OCI-LY1 (cell line): ENCODE data around the gene POLH.

ENCODE experiments used
- H2AFZ ChIP-seq: fragments of 200-600 bp; sonication (generic), shearing (Covaris generic); 2 replicates; pipeline ENCODE4 v1.6.0; 2014; ENCODE audit warnings: antibody characterized with exemption, mild to moderate bottlenecking, low read length
- H3F3A ChIP-seq: fragments of 200-600 bp; sonication (generic), shearing (Covaris generic); 2 replicates; pipeline ENCODE4 v1.6.0; 2014; ENCODE audit warnings: mild to moderate bottlenecking, antibody characterized with exemption, low read length, moderate library complexity; ENCODE audit not compliant: insufficient read depth
- H3K27ac ChIP-seq: fragments of 200-600 bp; sonication (generic); 2 replicates; pipeline ENCODE4 v1.5.1; 2014; ENCODE audit warnings: low read length, mixed run types, mild to moderate bottlenecking, low read depth; ENCODE audit not compliant: poor library complexity, severe bottlenecking
- H3K27me3 ChIP-seq: fragments of 200-600 bp; sonication (generic); 2 replicates; pipeline ENCODE4 v1.6.0; 2014; ENCODE audit warnings: antibody characterized with exemption, mild to moderate bottlenecking, low read length, moderate library complexity; ENCODE audit not compliant: insufficient read depth
- H3K36me3 ChIP-seq: fragments of 200-600 bp; sonication (generic); 2 replicates; pipeline ENCODE4 v1.6.1; 2014; ENCODE audit warnings: mild to moderate bottlenecking, antibody characterized with exemption, low read length, moderate library complexity, mixed read lengths; ENCODE audit not compliant: insufficient read depth
- H3K4me1 ChIP-seq: fragments of 200-600 bp; sonication (generic); 2 replicates; pipeline ENCODE4 v1.5.1; 2014; ENCODE audit warnings: mild to moderate bottlenecking, low read length, moderate library complexity; ENCODE audit not compliant: insufficient read depth, severe bottlenecking
- H3K4me2 ChIP-seq: fragments of 200-600 bp; sonication (generic), shearing (Covaris generic); 2 replicates; pipeline ENCODE4 v1.6.1; 2014; ENCODE audit warnings: low read length
- H3K4me3 ChIP-seq: fragments of 200-600 bp; sonication (generic); 2 replicates; pipeline ENCODE4 v1.5.1; 2014; ENCODE audit warnings: low read length, low read depth, mild to moderate bottlenecking, mixed read lengths; ENCODE audit not compliant: poor library complexity, severe bottlenecking
- H3K79me2 ChIP-seq: fragments of 200-600 bp; shearing (Covaris generic); 2 replicates; pipeline ENCODE4 v1.6.1; 2016; ENCODE audit warnings: mixed run types, low read length, mixed read lengths; ENCODE audit not compliant: insufficient read depth
- H3K9ac ChIP-seq: fragments of 200-600 bp; sonication (generic), shearing (Covaris generic); 2 replicates; pipeline ENCODE4 v1.6.1; 2014; ENCODE audit warnings: mild to moderate bottlenecking, low read length, mixed read lengths
- H3K9me2 ChIP-seq: fragments of 200-600 bp; sonication (generic), shearing (Covaris generic); 2 replicates; pipeline ENCODE4 v1.6.1; 2014; ENCODE audit warnings: low read depth, mild to moderate bottlenecking, low read length, mixed read lengths
- H3K9me3 ChIP-seq: fragments of 200-600 bp; shearing (Covaris generic); 2 replicates; pipeline ENCODE4 v1.6.1; 2014; ENCODE audit warnings: low read length, mixed read lengths
- H4K20me1 ChIP-seq: fragments of 200-600 bp; sonication (generic), shearing (Covaris generic); 2 replicates; pipeline ENCODE4 v1.6.0; 2016; ENCODE audit warnings: mild to moderate bottlenecking, low read length; ENCODE audit not compliant: insufficient read depth
- EZH2 ChIP-seq: fragments of 200-600 bp; sonication (generic), shearing (Covaris generic); IDR thresholded peaks from 2 replicates; pipeline ENCODE4 v1.8.0; 2017; ENCODE audit warnings: borderline replicate concordance, mixed run types, mild to moderate bottlenecking, antibody characterized with exemption, low read length, moderate library complexity, mixed read lengths
- TF ChIP-seq, protein P1 (sequence below): fragments of 200-600 bp; sonication (generic), shearing (Covaris generic); IDR thresholded peaks from 2 replicates; pipeline ENCODE4 v1.5.1; 2017; ENCODE audit warnings: mild to moderate bottlenecking, antibody characterized with exemption, low read length, moderate library complexity, mixed read lengths

Gene POLH

DNA sequence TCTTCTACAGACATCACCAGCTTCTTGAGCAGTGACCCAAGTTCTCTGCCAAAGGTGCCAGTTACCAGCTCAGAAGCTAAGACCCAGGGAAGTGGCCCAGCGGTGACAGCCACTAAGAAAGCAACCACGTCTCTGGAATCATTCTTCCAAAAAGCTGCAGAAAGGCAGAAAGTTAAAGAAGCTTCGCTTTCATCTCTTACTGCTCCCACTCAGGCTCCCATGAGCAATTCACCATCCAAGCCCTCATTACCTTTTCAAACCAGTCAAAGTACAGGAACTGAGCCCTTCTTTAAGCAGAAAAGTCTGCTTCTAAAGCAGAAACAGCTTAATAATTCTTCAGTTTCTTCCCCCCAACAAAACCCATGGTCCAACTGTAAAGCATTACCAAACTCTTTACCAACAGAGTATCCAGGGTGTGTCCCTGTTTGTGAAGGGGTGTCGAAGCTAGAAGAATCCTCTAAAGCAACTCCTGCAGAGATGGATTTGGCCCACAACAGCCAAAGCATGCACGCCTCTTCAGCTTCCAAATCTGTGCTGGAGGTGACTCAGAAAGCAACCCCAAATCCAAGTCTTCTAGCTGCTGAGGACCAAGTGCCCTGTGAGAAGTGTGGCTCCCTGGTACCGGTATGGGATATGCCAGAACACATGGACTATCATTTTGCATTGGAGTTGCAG lies 37.9 kb downstream of the POLH start:
- Histone ChIP-seq H2AFZ (no peak overlapping the region), H3K27ac (no peak overlapping the region), H3F3A (no peaks in the 10 kb centered on the region), H3K79me2 (no peaks in the 10 kb centered on the region), H3K4me2 (no peak overlapping the region), H3K27me3 (no peaks in the 10 kb centered on the region), H4K20me1 (no peaks in the 10 kb centered on the region), H3K9me3 (no peaks in the 10 kb centered on the region), H3K9me2 (no peaks in the 10 kb centered on the region), H3K9ac (no peak overlapping the region), H3K4me1 (peaks cover under 1% of the 10 kb centered on the region), H3K36me3 (peaks cover 79% of the 10 kb centered on the region), H3K4me3 (no peak overlapping the region)
- no peak for TF ChIP-seq EZH2
- TF ChIP-seq, protein P1, sequence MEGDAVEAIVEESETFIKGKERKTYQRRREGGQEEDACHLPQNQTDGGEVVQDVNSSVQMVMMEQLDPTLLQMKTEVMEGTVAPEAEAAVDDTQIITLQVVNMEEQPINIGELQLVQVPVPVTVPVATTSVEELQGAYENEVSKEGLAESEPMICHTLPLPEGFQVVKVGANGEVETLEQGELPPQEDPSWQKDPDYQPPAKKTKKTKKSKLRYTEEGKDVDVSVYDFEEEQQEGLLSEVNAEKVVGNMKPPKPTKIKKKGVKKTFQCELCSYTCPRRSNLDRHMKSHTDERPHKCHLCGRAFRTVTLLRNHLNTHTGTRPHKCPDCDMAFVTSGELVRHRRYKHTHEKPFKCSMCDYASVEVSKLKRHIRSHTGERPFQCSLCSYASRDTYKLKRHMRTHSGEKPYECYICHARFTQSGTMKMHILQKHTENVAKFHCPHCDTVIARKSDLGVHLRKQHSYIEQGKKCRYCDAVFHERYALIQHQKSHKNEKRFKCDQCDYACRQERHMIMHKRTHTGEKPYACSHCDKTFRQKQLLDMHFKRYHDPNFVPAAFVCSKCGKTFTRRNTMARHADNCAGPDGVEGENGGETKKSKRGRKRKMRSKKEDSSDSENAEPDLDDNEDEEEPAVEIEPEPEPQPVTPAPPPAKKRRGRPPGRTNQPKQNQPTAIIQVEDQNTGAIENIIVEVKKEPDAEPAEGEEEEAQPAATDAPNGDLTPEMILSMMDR = no peak

DNA sequence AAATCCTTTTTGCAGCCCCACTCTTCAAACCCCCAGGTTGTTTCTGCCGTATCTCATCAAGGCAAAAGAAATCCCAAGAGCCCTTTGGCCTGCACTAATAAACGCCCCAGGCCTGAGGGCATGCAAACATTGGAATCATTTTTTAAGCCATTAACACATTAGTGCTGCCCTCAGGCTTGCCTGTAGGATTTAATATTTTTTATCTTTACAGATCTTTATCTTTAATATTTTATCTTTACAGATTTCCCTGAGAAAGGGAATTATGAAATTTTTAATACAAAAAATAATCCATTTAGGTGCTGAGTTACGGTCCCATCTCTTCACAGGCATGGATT lies 38.4 kb downstream of the POLH start:
- H3K27ac ChIP-seq = no peak overlapping the region
- H3K79me2 ChIP-seq = no peaks in the 10 kb centered on the region
- H3F3A ChIP-seq = no peaks in the 10 kb centered on the region
- H2AFZ ChIP-seq = no peak overlapping the region
- no peaks in the 10 kb centered on the region for H3K9me2 ChIP-seq
- H3K9me3 ChIP-seq = no peaks in the 10 kb centered on the region
- H4K20me1 ChIP-seq = no peaks in the 10 kb centered on the region
- TF ChIP-seq, protein P1 = no peak
- no peak for TF ChIP-seq EZH2
- no peak overlapping the region for H3K4me3 ChIP-seq
- H3K4me1 ChIP-seq = no peaks in the 10 kb centered on the region
- H3K9ac ChIP-seq = no peak overlapping the region
- H3K36me3 ChIP-seq = peaks cover 79% of the 10 kb centered on the region
- no peaks in the 10 kb centered on the region for H3K27me3 ChIP-seq
- H3K4me2 ChIP-seq = no peak overlapping the region

DNA sequence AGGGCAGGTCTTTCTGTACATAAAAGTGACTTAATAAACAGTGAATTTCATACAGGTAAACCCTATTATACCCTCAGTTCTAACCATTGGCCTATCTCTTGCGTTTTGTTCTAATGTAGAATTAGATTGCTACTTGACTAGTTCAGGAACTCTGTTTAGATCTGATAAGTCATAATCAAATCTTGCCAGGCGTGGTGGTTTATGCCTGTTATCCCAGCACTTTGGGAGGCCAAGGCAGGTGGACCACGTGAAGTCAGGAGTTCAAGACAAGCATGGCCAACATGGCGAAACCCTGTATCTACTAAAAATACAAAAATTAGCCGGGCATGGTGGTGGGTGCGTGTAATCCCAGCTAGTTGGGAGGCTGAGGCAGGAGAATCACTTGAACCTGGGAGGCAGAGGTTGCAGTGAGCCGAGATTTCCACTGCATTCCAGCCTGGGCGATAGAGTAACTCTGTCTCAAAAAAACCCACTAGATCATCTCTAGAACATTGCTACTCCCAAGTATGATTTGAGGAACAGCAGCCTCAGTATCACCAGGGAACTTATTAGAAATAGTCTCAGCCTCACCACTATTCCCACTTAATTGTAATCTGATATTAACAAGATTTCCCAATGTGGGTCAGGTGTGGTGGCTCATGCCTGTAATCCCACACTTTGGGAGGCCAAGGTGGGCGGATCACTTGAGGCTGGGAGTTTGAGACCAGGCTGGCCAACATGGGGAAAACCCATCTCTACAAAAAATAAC lies 40.9 kb downstream of the POLH start:
- no peak overlapping the region for H3K4me2 ChIP-seq
- H3K4me1 ChIP-seq = no peaks in the 10 kb centered on the region
- H3K9me3 ChIP-seq = no peaks in the 10 kb centered on the region
- H3K4me3 ChIP-seq = no peak overlapping the region
- no peaks in the 10 kb centered on the region for H3K27me3 ChIP-seq
- no peaks in the 10 kb centered on the region for H4K20me1 ChIP-seq
- no peaks in the 10 kb centered on the region for H3F3A ChIP-seq
- no peaks in the 10 kb centered on the region for H3K9me2 ChIP-seq
- H3K9ac ChIP-seq = no peak overlapping the region
- TF ChIP-seq, protein P1 = no peak
- TF ChIP-seq EZH2 = no peak
- peaks cover 79% of the 10 kb centered on the region for H3K36me3 ChIP-seq
- H3K27ac ChIP-seq = no peak overlapping the region
- no peak overlapping the region for H2AFZ ChIP-seq
- no peaks in the 10 kb centered on the region for H3K79me2 ChIP-seq
